ENCODE measurements around the gene PAH. TPM values are rescaled to one million over a fixed set of nuclear protein-coding genes. Genes with fewer than 3 reads are reported as not detected.

The PAH gene
- total RNA-seq, 4 donors from 2014 or later, result not detected

GRCh38 chr12:102806110-102806509, 110.9 kb downstream of the PAH start:
- H3K27me3 ChIP-seq, result no peaks in the 10 kb centered on the region
- intact Hi-C loops (cut with DNase I; ENCODE audit: low total_unique reads), result no loop called here
- TF ChIP-seq POLR2A (IDR thresholded peaks at IDR 0.05) (no peak), POLR2AphosphoS5 (IDR thresholded peaks at IDR 0.05) (no peak), CTCF (IDR thresholded peaks at IDR 0.05) (no peak), EP300 (IDR thresholded peaks at IDR 0.05; ENCODE audit: low read depth) (no peak)

GRCh38 chr12:102800565-102800964, 116.5 kb downstream of the PAH start:
- no peaks in the 10 kb centered on the region for H3K36me3 ChIP-seq
- H3K4me3 ChIP-seq, result no peak overlapping the region
- intact Hi-C loops (cut with DNase I; ENCODE audit: low total_unique reads) (no loop called here), in situ Hi-C loops (cut with MboI; ENCODE audit: low pct_ligation_motif_present in 1 of 4, low pct_unique_long_range_greater_than_20kb in 1 of 4, low sequenced_read_pairs in 3 of 4) (no loop called here)
- DNase-seq, result no peak
- H3K27me3 ChIP-seq, result no peaks in the 10 kb centered on the region
- no peak overlapping the region for H3K27ac ChIP-seq
- no peaks in the 10 kb centered on the region for H3K4me1 ChIP-seq
- H3K9me3 ChIP-seq, result no peaks in the 10 kb centered on the region
- no peak for TF ChIP-seq CTCF (IDR thresholded peaks at IDR 0.05)
- TF ChIP-seq EP300 (IDR thresholded peaks at IDR 0.05; ENCODE audit: low read depth), result no peak
- no peak for TF ChIP-seq POLR2AphosphoS5 (IDR thresholded peaks at IDR 0.05)
- TF ChIP-seq POLR2A (IDR thresholded peaks at IDR 0.05), result no peak

More at GRCh38 chr12:102806110-102806509, 110.9 kb downstream of the PAH start:
- H3K9me3 ChIP-seq, result no peaks in the 10 kb centered on the region
- no peaks in the 10 kb centered on the region for H3K36me3 ChIP-seq
- in situ Hi-C loops (cut with MboI; ENCODE audit: low pct_ligation_motif_present in 1 of 4, low pct_unique_long_range_greater_than_20kb in 1 of 4, low sequenced_read_pairs in 3 of 4), result no loop called here
- no peak overlapping the region for H3K4me3 ChIP-seq
- no peak overlapping the region for H3K27ac ChIP-seq
- H3K4me1 ChIP-seq, result no peaks in the 10 kb centered on the region
- WGBS, 2 donors (ENCODE audit: low coverage in 1 of 2), result 32 to 52% methylated on average over 2 to 3 of the region's 3 CpGs
- no peak for DNase-seq

- no peak overlapping the region for H3K4me3 ChIP-seq
- 42 to 66% methylated on average over 2 to 9 of the region's 9 CpGs for WGBS, 2 donors (ENCODE audit: low coverage in 1 of 2)
- no peaks in the 10 kb centered on the region for H3K9me3 ChIP-seq
- DNase-seq, result no peak
- in situ Hi-C loops (cut with MboI; ENCODE audit: low pct_ligation_motif_present in 1 of 4, low pct_unique_long_range_greater_than_20kb in 1 of 4, low sequenced_read_pairs in 3 of 4), result no loop called here
- no peak overlapping the region for H3K27ac ChIP-seq
- H3K4me1 ChIP-seq, result no peaks in the 10 kb centered on the region
- intact Hi-C loops (cut with DNase I; ENCODE audit: low total_unique reads), result no loop called here
- no peak for TF ChIP-seq POLR2AphosphoS5 (IDR thresholded peaks at IDR 0.05)
- no peak for TF ChIP-seq CTCF (IDR thresholded peaks at IDR 0.05)
- no peak for TF ChIP-seq POLR2A (IDR thresholded peaks at IDR 0.05)
- TF ChIP-seq EP300 (IDR thresholded peaks at IDR 0.05; ENCODE audit: low read depth), result no peak
- H3K27me3 ChIP-seq, result no peaks in the 10 kb centered on the region
- no peaks in the 10 kb centered on the region for H3K36me3 ChIP-seq
Observed at GRCh38 chr12:102799229-102799628, 117.8 kb downstream of the PAH start.

GRCh38 chr12:102797528-102797927, 119.5 kb downstream of the PAH start:
- in situ Hi-C loops (cut with MboI; ENCODE audit: low pct_ligation_motif_present in 1 of 4, low pct_unique_long_range_greater_than_20kb in 1 of 4, low sequenced_read_pairs in 3 of 4) (no loop called here), intact Hi-C loops (cut with DNase I; ENCODE audit: low total_unique reads) (no loop called here)
- Histone ChIP-seq H3K4me3 (no peak overlapping the region), H3K27me3 (no peaks in the 10 kb centered on the region), H3K27ac (no peak overlapping the region), H3K9me3 (no peaks in the 10 kb centered on the region), H3K4me1 (no peaks in the 10 kb centered on the region), H3K36me3 (no peaks in the 10 kb centered on the region)
- DNase-seq, result no peak
- TF ChIP-seq EP300 (IDR thresholded peaks at IDR 0.05; ENCODE audit: low read depth) (no peak), POLR2AphosphoS5 (IDR thresholded peaks at IDR 0.05) (no peak), CTCF (IDR thresholded peaks at IDR 0.05) (no peak), POLR2A (IDR thresholded peaks at IDR 0.05) (no peak)
- WGBS, 2 donors (ENCODE audit: low coverage in 1 of 2), result 69 to 76% methylated on average over 5 of the region's 5 CpGs

All from transverse colon (tissue), 4 donors.